Fibroblast of the conjunctiva (primary cell): ENCODE results near the gene ZNF555.
"Not testable (repeated sequence)": the region's sequence is repeated elsewhere in the genome, so short reads cannot be mapped to it uniquely, and the experiment has no call there.

ENCODE experiments used
- DNase-seq: peaks from one replicate; pipeline ENCODE4 v3.0.0-alpha.2; 2010; ENCODE audit warnings: low read depth

The ZNF555 gene

DNA sequence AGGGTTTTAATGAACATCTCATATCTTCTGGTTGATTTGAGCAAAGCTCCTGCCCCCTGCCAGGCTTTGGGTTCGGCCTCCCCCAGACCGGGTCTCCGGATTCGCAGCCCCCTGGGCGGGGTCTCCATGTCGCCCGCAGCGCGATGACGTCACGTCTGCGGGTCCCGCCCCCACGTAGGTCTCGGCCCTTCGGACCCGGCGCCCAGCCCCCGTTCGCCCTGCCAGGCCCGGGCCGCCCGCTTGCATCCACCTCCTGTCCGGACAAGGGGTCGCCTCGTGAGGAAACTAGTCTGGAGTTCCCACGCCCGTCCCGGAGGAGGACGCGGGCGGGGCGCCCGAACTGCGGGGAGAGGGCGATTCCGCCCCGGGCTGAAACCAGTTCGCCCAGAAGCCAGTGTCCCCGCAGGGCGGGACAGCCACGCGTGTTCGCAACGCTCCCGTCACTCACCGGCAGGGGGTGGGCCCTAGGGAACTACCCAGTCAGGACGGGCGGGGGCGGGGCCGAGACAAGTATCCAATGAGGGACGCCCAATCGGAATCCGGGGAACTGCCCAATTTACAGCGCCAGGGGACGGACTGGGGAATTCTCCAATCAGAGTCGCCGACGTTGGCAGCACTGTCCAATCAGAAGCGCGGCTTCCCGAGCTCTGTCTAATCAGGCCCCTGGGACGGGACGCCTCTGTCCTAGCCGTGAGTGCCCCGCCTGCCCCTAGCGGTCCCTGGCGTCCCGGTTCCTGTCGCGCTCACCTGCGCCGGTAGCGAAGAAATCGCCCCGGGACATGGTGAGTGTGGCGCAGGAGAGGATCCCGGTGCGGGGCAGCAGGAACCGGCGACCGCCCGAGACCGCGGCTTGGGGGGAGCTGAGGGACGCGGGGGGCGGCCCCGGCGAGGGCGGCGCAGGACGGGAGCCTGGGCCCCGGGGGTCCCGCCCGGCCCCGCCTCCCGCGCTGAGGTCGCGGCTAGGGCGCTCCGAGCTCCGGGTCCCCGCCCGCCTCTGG is at the start of gene ZNF555:
Gene ZNF555 (plus strand): TSS at position 682 of the 998 bp plus-strand sequence. CDS start 98 bp downstream, at position 780.
- DNase-seq, result peak; percentile 97

DNA sequence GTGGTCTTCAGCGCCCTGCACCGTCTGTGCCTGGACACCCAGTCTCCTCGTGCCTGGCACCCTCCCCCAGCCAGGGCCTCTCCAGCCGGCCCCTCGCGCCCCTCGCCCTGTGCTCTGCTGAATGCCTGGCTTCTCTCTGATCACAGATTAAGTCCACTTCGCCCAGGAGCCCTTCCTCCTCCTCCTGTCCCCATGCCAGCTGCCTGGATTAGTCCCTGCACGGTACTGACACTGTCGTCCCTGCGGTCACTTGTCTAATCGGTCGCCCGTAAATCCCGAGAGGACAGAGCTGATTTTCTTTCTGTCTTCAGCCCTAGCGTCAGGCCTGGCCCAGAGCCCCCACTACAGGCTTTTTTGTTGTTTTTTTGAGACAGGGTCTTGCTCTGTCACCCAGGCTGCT is 49.4 kb upstream of the ZNF555 start:
- no peak for DNase-seq

DNA sequence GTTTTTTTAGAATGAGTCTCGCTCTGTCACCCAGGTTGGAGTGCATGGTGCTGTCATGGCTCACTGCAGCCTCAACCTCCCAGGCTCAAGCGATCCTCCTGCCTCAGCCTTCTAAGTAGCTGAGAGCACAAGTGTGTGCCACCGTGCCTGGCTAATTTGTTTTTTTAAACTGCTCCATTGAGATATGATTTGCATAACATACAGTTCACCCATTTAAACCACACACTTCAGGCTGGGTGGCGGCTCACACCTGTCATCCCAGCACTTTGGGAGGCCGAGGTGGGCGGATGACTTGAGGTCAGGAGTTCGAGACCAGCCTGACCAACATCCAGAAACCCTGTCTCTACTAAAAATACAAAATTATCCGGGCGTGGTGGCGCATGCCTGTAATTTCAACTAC is 48.6 kb upstream of the ZNF555 start:
- DNase-seq, result not testable (repeated sequence)

DNA sequence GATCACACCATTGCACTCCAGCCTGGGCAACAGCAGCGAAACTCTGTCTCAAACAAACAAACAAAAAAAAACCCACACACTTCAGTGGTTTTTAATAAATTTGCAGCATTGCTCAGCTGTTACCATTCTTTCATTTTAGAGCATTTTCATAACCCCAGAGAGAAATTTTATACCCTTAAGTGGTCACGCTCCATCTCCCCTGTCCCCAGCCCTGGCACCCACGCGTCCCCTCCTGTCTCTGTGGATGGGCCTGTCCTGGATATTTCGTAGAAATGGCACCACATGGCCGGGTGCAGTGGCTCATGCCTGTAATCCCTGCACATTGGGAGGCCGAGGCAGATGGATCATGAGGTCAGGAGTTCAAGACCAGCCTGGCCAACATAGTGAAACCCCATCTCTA is 48.1 kb upstream of the ZNF555 start:
- no peak for DNase-seq

DNA sequence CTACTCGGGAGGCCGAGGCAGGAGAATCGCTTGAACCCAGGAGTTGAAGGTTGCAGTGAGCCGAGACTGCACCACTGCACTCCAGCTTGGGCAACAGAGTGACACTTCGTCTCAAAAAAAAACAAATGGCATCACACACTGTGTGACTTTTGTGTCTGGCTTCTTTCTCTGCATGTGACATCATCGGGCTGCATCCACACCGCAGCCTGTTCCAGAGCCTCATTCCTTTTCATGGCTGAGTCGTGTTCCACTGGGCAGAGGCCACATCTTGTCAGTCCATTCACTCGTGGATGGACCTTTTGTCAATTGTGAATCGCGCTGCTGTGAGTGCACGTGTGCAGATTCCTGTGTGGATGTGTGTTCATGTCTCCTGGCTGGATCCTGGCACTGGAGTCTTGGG is 47.7 kb upstream of the ZNF555 start:
- DNase-seq, result no peak

DNA sequence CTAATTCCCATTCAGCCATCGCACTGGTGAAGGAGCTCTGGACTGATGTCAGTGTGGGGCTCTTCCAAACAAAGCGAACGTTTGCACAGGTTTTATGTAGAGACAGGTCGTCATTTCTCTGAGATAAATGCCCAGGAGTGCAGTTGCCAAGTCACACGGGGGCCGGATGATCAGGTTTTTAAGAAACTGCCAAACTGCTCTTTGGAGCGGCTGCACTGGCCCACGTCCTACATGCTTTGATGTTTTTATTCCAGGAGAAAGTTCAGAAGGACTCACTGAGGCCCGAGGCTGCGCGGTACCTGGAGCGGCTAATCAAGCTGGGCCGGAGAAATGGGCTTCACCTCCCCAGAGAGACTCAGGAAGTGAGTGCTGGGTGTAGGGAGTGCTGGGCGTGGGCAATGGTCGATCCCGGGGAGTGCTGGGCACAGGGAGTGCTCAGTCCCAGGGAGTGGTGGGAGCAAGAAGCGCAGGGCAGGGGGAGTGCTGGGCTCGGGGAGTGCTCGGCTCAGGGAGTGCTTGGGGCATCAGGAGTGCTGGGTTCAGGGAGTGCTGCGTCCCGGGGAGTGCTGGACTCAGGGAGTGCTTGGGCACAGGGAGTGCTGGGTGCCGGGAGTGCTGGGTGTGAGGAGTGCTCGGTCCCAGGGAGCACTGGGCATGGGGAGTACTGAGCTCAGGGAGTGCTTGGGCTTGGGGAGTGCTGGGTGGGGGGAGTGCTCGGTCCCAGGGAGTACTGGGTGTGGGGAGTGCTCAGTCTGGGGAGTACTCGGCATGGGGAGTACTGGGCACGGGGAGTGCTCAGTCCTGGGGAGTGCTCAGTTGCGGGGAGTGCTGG is 45.2 kb upstream of the ZNF555 start:
- DNase-seq, result no peak

DNA sequence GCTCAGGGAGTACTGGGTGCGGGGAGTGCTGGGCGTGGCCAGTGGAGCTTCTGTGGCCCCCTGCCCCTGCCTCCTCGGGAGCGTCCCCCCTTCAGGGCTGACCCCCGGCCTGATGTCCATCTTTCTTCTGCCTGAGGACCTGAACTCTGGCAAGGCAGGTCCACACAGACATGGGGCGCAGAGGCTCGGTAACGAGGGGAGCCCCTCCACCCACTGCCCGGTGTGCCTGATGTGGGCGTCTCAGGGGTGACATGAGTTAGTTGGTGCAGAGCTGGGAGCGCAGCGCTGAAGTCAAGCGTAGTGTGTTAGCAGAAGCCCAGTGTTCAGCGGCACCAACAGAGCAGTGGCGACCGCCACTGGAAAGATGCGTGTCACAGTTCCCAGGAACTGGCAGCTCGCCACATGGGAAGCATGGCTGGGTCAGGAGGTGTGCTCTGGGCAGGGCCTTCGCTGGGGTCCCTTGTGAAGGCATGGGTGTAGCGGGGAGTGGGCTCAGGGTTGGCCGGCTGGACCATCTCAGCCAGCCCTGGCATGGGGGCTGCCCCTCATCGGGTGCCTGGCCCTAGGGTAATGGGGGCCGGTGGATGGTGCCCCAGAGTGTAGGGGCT is 44.5 kb upstream of the ZNF555 start:
- no peak for DNase-seq

DNA sequence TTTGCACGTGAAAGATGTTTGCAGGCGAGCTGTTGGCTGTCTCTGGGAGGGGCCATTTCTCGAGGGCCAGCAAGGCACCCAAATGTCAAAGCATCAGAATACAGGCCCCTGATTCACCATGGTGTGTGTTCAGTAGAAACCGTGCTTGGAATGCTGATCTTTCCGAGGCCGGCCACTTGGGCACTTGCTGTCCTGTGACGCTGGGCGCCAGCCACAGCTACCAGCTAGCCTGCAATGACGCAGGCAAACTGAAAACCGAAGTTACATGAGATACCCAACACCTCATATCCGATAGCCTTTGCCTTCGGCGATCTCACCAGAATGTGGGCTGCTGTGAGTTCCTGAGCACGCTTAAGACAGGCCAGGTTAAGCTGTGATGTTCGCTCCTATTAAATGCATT is 44.0 kb upstream of the ZNF555 start:
- DNase-seq, result no peak

DNA sequence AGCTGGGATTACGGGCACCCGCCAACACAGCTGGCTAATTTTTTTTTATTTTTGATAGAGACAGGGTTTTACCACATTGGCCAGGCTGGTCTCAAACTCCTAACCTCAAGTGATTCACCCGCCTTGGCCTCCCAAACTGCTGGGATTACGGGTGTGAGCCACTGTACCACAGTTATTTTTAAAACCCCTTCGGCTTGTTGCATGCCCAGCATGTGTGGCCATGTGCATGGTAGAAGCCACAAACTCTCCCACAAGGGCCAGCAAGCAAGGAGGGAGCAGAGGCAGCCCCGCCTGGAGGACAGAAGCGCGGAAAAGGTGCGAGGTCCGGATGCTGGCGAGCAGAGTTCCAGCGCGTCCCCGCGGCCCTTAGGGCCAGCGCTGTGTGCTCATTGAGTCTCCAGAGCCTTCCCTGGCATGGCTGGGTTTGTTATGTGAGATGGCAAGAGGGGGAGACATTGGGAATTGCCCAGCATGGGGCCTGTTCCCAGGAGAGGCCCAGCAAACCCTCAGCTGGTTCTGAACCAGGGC is 43.1 kb upstream of the ZNF555 start:
- no peak for DNase-seq

DNA sequence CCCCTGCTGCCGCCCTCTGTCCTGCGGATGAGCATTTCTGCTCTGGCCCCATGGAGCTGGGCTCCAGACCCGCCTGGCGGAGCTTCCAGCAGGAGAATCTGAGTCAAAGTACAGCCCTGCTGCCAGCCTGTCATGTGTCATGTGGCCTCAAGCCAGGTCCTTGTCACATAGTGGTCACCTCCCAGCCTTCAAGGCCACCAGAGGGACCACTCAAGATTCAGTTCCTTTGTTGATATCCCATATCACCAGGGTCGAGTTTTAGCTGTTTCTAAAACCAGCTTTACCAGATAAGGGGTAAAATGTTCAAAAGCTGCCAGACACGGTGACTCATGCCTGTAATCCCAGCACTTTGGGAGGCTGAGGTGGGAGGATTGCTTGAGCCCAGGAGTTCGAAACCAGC is 42.5 kb upstream of the ZNF555 start:
- DNase-seq, result no peak

DNA sequence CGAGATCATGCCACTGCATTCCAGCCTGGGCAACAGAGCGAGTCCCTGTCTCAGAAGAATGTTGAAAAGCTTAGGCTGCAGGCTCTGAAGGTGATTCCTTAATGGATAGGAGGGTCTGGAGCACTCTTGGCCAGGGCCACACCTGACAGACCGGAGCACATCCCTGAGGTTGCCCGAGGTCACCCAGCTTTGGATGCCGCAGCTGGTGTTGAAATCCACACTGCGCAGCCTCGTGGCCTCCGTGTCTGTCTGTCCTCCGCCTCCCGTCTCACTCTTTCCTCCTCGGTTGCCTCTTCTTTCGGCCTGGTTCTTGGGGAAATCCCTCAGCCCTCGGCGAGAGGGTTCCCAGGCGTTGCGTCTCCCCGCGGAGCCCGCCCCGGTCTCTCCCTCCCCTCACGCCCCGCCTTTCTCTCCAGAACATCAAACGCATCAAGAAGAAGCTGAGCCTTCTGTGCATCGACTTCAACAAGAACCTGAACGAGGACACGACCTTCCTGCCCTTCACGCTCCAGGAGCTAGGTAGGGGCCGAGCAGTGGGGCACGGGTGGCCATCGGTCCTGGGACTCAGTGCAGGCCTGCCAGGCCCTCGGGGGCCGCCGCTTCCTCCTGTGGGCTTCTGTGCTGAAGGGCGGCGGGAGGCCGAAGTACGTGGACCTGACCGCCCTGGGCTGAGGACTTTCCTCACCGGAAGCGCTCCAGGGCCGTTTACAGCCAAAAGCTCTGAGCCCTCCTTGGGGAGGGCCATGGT is 41.8 kb upstream of the ZNF555 start:
- DNase-seq, result no peak

DNA sequence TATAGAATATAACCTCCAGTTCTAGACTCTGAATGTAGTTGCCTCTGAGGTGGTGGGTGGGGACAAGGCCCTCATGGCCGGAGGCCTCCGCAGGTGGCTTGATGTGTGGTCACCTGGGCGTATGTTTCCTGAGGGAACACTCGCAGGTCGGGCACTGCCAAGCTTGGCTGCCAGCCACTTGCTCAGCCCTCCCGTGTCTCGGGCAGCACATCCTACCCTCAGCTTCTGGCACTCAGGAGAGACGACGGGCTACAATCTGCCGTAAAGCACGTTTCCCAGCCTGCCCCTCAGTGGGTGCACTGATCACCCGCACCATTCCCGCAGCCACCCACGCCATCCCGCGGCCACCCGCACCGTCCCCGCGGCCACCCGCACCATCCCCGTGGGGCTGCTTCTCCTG is 40.8 kb upstream of the ZNF555 start:
- no peak for DNase-seq

DNA sequence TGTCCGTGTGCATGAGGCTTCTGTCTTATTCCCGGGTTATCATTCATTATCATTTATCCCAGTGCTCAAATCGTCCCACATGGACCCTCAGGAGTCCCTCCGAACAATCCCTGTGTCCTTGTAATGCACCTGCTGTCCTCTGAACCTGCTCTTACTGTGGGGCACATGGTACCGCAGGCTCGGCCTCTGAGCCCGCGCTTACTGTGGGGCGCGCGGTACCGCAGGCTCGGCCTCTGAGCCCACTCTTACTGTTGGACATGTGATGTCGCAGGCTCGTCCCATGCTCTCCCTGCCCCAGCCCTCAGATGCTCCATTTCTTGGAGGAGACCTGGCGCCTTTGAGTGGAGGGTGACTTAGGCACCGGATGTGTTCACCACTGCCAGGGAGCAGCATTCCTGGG is 38.4 kb upstream of the ZNF555 start:
- no peak for DNase-seq

DNA sequence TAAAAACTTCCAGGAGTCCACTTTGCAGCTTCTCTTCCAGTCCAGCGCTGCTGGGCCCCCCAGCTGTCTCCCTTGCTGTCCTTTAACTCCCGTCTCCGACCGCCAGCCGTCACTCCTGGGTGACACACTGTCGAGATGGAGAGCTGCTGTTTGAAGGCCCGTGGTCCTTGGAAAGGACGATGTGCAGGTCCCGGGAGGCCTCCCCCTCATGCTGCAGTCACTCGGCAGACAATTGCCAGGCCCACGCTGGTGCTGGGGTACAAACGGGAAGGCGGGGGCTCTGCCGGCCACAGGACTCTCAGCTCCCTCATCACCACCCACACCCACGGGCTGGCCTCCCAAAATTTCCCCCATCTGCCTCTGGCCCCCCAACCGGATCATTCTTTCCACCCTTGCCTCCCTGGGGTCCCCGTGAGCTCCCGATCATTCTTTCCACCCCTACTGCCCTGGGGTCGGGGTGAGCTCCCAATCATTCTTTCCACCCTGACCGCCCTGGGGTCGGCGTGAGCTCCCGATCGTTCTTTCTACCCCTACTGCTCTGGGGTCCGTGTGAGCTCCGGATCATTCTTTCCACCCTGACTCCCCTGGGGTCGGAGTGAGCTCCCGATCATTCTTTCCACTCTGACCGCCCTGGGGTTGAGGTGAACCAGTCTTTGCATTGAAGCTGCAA is 37.7 kb upstream of the ZNF555 start:
- no peak for DNase-seq

DNA sequence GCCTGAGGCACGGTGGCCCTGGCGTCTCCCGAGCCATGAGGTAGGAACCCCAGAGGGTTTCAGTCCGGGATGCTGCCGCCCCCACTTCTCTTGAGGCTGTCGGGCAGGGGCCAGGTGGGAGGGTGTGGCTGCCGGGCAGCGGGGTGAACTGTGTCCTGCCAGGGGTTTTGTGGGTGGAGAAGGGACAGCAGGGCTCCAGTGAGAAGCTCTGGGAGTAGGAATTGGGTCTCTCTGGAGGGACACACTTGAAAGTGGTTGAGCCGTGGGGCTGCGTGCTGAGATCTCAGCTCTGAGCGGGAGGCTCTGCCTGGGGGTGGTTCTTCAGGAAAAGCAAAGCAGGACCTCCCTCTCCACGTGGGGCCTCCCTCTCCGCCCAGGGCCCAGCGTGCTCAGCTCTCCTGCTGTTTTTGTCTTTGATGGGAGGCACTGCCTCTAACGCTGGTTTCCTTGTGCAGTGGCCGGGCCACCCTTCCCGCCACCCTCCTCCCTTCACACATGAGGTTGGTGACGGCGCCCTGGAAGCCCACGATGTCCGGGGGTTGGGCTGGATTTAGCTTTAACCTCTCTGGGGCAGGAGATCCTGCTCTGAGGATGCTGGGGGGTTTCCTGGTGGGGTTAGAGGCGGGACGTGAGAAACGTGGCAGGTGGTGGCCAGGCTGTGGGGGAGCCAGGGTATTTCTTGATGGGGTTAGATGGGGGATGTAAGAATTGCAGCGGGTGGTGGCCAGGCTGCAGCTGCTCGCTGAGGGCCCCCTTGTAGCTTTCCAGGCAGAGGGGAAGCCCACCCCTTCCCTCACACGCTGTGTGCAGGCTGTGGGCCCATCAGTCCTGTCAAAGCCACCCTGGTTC is 36.9 kb upstream of the ZNF555 start:
- DNase-seq, result no peak

DNA sequence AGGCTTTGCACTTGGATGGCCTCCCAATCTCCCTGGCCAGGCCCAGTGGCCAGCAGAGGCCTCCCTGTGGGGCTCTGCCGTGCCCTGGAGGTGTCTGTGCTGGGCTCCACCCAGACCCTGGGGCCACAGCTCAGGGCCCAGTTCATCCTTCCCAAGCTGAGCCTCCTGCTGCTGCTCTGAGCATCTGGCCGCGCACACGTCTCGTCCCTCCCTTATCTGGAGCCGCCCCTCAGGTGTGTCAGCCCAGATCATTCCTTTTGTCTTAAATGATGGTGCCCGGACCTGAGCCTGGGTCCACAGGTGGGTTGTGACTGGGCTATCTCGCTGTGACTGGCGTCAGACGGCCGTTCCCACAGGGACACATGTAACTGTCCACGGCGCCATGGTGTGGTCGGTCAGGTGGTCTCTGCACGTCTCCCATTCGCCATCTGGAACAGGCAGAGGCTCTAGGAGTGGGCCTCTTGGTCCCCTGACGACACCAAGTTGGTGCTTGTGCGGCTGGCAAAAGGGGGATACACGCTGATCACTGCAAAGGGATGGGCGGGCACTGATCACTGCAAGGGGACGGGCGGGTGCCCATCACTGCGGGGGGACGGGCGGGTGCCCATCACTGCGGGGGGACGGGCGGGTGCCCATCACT is 35.9 kb upstream of the ZNF555 start:
- DNase-seq, result no peak

DNA sequence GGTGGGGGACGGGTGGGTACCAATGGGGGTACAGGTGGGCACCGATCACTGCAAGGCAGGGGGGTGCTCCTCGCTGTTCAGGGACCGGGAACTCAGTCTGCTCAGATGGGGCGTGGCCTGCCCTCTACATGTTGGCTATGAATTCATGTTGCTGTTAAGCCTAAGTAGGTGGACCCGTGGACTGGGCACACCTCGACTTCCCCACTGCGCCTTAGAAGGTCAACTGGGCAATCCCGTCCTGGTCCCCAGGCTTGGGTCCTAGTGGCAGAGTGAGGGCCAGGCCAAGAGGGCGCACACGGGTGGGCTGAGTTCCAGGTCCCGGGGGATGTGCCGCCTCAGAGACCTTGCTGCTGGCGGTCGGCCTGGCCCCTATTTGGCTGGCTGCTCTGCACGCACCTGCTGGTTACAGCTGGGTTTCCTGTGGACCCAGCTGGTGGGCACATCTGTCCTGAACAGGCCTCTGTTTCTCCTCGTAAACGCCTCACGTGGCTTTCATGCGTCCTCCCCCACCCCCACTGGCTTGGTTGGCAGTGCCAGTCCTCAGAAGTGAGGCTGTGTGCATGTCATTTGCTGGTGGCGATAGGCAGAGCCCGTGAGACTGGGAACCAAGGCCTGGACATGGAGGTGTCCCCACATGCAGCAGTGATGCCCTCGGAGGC is 35.2 kb upstream of the ZNF555 start:
- DNase-seq, result no peak

DNA sequence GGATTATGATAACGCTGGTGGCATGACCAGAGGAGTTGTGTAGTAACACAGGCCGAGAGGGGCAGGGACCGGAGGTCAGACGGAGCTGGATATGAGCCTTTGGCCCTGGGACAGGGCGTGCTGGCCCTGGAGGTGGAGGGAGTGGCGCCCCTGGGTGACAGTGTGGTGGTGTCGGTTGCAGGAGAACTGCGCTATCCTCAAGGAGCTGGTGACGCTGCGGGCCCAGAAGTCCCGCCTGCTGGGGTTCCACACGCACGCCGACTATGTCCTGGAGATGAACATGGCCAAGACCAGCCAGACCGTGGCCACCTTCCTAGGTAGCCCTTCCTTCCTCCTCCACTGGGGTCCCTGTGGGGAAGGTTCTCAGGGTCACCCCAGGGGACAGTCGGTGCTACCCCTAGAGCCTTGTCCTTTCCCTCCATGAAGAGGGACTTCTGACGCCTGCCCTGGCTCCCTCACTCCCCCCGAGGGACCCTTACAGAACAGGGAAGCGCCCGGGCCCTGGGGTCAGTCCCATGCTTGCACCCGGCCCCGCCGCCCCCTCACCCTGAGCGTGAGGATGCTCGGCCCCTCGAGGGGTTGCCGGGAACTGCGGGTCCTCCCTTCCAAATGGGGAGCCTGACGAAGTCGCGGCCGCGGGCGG is 34.4 kb upstream of the ZNF555 start:
- DNase-seq, result no peak
